Brain microvascular endothelial cell (primary cell): ENCODE results near the gene NAA50.
A peak's percentile ranks its signal among the peaks of the same experiment; 100 is the strongest.

Experiments used
- DNase-seq: peaks from one replicate; pipeline ENCODE4 v3.0.0-alpha.2; 2020
- H3K27ac ChIP-seq: fragments of 250-450 bp; sonication (Bioruptor Pico); 2 replicates; pipeline ENCODE4 v1.5.1; 2020; ENCODE audit warnings: mild to moderate bottlenecking, moderate library complexity
- H3K27me3 ChIP-seq: fragments of 250-450 bp; sonication (Bioruptor Pico); replicated peaks from 2 replicates; pipeline ENCODE4 v1.5.1; 2020; ENCODE audit warnings: mild to moderate bottlenecking
- H3K36me3 ChIP-seq: fragments of 250-450 bp; sonication (Bioruptor Pico); replicated peaks from 2 replicates; pipeline ENCODE4 v1.5.1; 2020; ENCODE audit warnings: mild to moderate bottlenecking
- H3K4me3 ChIP-seq: 2 replicates; pipeline ENCODE4 v1.5.1; 2011; ENCODE audit warnings: low read depth, mild to moderate bottlenecking, control low read depth, low read length, moderate library complexity
- CTCF ChIP-seq: IDR thresholded peaks from 2 replicates; pipeline ENCODE4 v1.5.1; 2011; ENCODE audit warnings: low read depth, mild to moderate bottlenecking, moderate library complexity, low read length, control low read depth, inconsistent platforms; ENCODE audit errors: missing control alignments
- in situ Hi-C: cut with HindIII; loops from 2 replicates; pipeline ENCODE4 v1.10.0; 2017; ENCODE audit warnings: low sequenced_read_pairs, low pct_ligation_motif_present

Gene NAA50

GRCh38 chr3:113695786-113696645, 50.0 kb downstream of the NAA50 start, which contains the start of gene USF3:
TSS of gene USF3 (minus strand) at chr3:113696642. CDS start at chr3:113674878, 21,764 bp downstream.
- no peaks in the 10 kb centered on the region for H3K36me3 ChIP-seq
- H3K27ac ChIP-seq = peak within 1 kb of the TSS; percentile 84
- TF ChIP-seq CTCF = no peak
- H3K27me3 ChIP-seq = no peaks in the 10 kb centered on the region
- DNase-seq = peak; percentile 22
- in situ Hi-C loops = no loop called here
- peak within 1 kb of the TSS; percentile 75 for H3K4me3 ChIP-seq

DNA sequence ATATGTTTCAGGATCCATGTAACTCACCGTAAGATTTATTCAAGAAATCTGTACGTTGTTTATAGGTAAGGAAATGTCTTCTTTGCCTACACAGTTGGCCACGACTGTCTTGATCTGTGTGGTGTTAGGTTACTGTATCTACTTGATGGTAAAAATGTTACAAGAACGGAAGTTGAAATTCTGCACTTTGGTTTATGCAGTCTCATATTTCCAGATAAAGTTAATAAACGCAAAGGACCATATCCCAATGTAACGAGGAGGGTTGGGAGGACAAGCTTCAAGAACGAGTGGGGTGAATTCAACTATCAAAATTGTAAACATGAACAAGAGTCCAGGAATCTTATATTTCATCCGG, 50.6 kb downstream of the NAA50 start:
- DNase-seq = no peak

GRCh38 chr3:113690482-113690881, 55.6 kb downstream of the NAA50 start:
- no peaks in the 10 kb centered on the region for H3K27me3 ChIP-seq
- H3K36me3 ChIP-seq = no peaks in the 10 kb centered on the region
- DNase-seq = no peak
- H3K4me3 ChIP-seq = no peak overlapping the region
- no peak for TF ChIP-seq CTCF
- H3K27ac ChIP-seq = no peak overlapping the region
- in situ Hi-C loops = no loop called here

More for the DNA sequence above, 50.6 kb downstream of the NAA50 start:
- Histone ChIP-seq H3K4me3 (peak overlapping the region; percentile 75), H3K36me3 (no peaks in the 10 kb centered on the region), H3K27ac (no peak overlapping the region), H3K27me3 (no peaks in the 10 kb centered on the region)
- TF ChIP-seq CTCF = no peak
- in situ Hi-C loops = no loop called here

GRCh38 chr3:113685956-113686721, 59.9 kb downstream of the NAA50 start:
- in situ Hi-C loops = no loop called here
- no peak overlapping the region for H3K27ac ChIP-seq

DNA sequence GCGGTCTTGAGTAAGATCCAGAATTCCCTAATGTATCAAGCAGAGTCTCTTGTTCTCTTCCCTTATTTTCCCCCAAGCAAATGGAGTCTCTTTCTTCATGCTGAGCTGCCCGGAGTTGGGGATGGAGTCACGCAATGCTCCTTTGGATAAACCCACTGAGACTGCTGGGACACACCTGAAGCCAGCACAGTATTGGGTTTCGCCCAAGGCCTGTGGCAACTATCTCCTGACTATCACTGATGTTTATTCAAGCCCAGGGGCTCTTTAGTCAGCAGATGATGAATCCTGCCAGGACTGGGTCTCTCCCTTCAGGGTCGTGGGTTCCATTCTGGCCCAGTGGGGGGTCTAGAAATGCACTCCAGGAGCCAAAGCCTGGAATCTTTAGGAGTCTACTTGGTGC, 60.9 kb downstream of the NAA50 start:
- H3K27me3 ChIP-seq = no peaks in the 10 kb centered on the region

More at GRCh38 chr3:113685956-113686721, 59.9 kb downstream of the NAA50 start:
- peak; percentile 25 for DNase-seq
- H3K4me3 ChIP-seq = no peak overlapping the region
- H3K36me3 ChIP-seq = no peaks in the 10 kb centered on the region
- H3K27me3 ChIP-seq = no peaks in the 10 kb centered on the region
- TF ChIP-seq CTCF = no peak

More for the DNA sequence above, 60.9 kb downstream of the NAA50 start:
- Histone ChIP-seq H3K36me3 (no peaks in the 10 kb centered on the region), H3K27ac (no peak overlapping the region), H3K4me3 (no peak overlapping the region)
- in situ Hi-C loops = no loop called here
- no peak for DNase-seq
- TF ChIP-seq CTCF = no peak
